ENCODE measurements around the gene PPP4R2.

The PPP4R2 gene

GRCh38 chr3:72996473-72997333 is at the start of gene PPP4R2:
Gene PPP4R2, plus strand, starts transcription at chr3:72996811. Its CDS starts 227 bp downstream, at chr3:72997038.
- DNase-seq, result peak; percentile 93

- DNase-seq, result no peak
Measured at GRCh38 chr3:72947715-72948490, 48.7 kb upstream of the PPP4R2 start.

- no peak for DNase-seq
Measured at GRCh38 chr3:72949016-72949415, 47.6 kb upstream of the PPP4R2 start.

GRCh38 chr3:72950372-72950771 is 46.2 kb upstream of the PPP4R2 start:
- DNase-seq, result no peak

- DNase-seq, result no peak
Measured at GRCh38 chr3:72950801-72951200, 45.8 kb upstream of the PPP4R2 start.

- DNase-seq, result no peak
Measured at GRCh38 chr3:72951259-72951722, 45.3 kb upstream of the PPP4R2 start.

GRCh38 chr3:72953325-72953956 is 43.2 kb upstream of the PPP4R2 start:
- no peak for DNase-seq

GRCh38 chr3:72957297-72957696 is 39.3 kb upstream of the PPP4R2 start:
- DNase-seq, result no peak

GRCh38 chr3:72959336-72959735 is 37.3 kb upstream of the PPP4R2 start:
- DNase-seq, result no peak

GRCh38 chr3:72960812-72961518 is 35.6 kb upstream of the PPP4R2 start:
- peak in 1 of 2 donors; percentile 33 for DNase-seq

GRCh38 chr3:72961752-72962151 is 34.9 kb upstream of the PPP4R2 start:
- DNase-seq, result no peak

GRCh38 chr3:72962317-72962716 is 34.3 kb upstream of the PPP4R2 start:
- no peak for DNase-seq

- DNase-seq, result no peak
Measured at GRCh38 chr3:72964633-72965032, 32.0 kb upstream of the PPP4R2 start.

- no peak for DNase-seq
Measured at GRCh38 chr3:72968266-72968664, 28.3 kb upstream of the PPP4R2 start.

- DNase-seq, result no peak
Measured at GRCh38 chr3:72969766-72970165, 26.8 kb upstream of the PPP4R2 start.

GRCh38 chr3:72970942-72971341 is 25.7 kb upstream of the PPP4R2 start:
- DNase-seq, result no peak

GRCh38 chr3:72972706-72973030 is 23.9 kb upstream of the PPP4R2 start:
- DNase-seq, result no peak

GRCh38 chr3:72973031-72973723 is 23.4 kb upstream of the PPP4R2 start:
- no peak for DNase-seq

- DNase-seq, result no peak
Measured at GRCh38 chr3:72973786-72974185, 22.8 kb upstream of the PPP4R2 start.

- no peak for DNase-seq
Measured at GRCh38 chr3:72974956-72975355, 21.7 kb upstream of the PPP4R2 start.

- no peak for DNase-seq
Measured at GRCh38 chr3:72976281-72976741, 20.3 kb upstream of the PPP4R2 start.
